UCSD-AML1 (cell line): ENCODE measurements around the gene PSTK.
A peak's percentile ranks its signal among the peaks of the same experiment; 100 is the strongest.

ENCODE experiments used
- DNase-seq: peaks from one replicate; lab custom pipeline; 2025; ENCODE audit not compliant: unreplicated experiment; lab: John Stamatoyannopoulos, UW

Gene PSTK

DNA sequence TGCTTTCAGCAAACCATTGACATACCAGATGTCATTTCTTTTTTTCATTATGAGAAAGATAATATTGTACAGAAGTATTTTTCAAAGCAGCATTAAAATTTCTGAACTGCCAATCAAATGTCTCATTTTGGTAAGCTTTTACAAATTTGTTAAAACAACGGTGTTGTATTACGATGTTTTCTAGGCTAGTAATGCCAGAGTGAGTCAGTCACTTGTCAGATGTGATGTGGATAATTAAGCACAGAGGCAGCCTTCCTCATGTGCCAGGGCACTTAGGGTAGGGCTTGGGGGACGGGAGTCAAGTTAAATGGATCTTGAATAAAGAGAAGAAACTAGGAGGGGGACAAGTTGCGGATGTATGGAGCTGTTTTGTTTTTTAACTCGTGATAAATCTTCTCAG lies 10.1 kb downstream of the PSTK start:
- DNase-seq = no peak

DNA sequence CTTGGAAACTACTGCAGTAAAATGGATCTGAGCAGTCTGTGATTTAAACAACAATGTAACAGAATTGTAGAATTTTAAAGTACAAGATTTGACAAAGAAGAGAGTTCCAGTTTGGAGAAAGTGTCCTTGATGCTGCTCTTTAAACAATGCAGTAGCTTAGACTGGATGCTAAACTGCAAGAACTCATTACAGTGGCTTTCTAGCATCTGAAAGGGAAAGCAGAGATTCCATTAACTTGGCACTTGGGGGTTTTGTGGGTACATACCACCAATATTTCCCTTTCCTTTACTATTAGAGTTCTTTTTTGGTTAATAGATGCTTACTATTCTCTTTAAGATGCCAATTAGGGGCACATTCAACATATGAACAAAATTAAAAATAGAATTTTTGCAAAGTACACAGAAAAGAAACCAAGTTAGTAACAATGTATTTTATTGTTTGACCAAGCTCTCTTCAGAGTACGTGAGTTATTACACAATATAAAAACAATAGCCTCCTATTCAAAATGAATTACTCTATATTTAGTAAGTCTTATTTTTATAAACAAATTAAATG lies 11.9 kb downstream of the PSTK start:
- no peak for DNase-seq

DNA sequence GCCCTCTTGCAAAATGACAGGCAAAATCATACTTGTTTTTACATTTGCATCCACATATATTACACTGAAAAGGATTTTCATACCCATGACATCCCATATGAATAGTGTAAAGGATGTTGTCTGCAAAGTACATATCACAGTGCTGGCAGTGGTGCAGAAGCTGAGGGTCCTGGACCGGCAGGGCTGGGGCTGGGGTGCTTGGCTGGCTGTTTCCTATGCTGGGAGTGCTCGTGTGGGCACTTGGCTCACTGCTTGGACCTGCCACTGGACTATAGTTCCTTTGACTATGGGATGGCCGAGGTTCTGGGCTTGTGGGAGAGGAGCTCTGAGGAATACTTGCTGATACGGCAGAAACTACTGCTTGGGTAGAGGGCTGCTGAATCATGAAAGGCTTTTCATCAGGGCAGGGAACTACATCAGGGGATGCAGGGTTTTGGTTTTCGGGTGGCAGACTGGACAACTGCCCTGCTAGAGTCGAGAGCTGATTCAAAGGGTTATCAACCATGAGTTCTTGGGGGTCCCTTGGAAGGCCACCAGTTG lies 13.7 kb downstream of the PSTK start:
- DNase-seq = no peak

DNA sequence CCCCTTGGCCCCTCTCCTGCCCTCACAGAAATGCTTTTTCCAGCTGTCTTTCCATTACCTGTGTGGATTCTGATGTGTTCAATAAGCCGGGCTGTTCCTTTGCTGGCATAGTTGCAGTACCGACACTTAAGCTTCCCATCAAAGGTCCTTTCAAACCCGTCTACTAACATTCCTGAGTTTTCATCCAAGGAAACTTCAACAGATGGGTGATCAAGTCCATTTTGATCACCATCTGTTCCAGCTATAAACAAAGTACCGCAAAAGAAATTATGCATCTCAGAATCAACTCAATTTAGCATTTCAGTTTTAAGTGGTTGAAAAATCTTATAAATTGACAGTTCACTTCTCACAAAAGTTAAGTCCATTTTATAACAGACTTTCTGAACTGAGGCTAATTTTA lies 15.7 kb downstream of the PSTK start:
- DNase-seq = no peak

DNA sequence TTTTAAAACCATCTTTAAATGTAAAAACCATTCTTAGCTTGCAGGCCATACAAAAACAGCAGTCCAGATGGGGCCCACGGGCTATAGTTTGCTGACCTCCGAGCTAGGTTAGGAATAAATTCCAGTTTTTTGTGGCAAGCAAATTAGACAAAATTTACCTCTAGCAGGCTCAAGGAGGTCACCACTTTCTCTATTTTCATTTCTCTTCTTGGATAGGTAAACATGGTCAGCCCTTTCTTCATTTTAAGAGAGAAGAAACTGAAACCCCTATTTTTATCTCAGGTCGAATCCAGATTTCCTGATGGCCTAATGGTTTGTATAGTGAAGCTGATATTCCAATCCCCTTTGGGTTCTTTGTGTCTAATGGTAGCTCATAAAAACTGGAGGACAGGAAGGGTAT lies 17.7 kb downstream of the PSTK start:
- no peak for DNase-seq

DNA sequence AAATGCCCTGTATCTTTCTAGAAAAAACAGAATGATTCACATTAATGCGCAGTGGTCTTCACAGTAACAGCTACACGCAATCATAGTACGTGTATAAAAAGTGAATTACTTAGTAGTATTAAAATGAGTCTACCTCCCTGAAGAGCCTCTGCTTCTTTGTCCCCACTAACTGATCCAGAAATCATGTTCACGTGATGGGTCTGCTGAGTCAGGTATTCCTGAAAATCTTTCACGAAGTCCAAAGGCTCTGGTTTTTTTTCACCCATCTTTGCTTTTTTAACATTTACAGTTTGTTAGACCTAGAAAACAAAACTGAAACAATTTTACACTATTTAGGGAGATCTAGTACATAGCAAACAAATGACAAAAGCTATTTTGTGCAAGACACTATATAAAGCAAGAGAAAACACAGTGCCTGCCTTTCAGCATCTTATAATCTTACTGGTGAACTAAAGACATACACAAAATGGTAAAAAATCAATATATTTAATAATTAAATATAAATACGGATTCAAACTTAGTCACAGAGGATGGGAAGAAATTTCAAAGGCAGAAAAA lies 18.2 kb downstream of the PSTK start:
- DNase-seq = no peak

DNA sequence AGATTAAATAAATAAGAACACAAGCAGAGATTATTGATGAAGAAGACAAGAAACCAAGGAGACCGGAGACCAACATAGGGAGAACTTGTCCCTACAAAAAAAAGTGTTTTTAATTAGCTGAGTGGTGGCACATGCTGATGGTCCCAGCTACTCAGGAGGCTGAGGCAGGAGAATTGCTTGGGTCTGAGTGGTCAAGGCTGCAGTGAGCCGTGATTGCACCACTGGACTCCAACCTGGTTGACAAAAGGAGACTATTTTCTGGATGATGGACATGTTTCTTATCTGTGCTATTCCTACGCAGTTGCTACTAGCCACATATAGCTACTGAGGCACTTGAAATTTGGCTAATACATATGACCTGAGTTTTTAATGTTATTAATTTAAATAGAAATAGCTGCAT lies 18.7 kb downstream of the PSTK start:
- DNase-seq = no peak

DNA sequence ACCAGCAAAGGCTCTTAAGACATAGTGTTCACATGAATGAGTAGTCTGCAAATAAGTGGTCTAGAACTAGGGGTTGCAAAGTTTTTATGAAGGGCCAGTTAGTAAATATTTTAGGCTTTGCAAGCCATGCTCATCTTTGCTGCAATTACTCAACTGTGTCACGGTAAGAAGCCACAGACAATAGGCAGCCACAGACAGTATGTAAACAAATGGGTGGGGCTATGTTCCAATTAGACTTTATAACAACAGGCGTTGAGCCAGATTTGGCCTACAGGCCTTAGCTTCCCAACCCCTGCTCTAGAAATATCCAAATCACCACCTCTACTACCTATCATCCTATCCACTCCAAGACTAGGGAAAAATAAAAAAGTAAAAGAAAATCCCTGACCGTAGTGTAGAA lies 19.1 kb downstream of the PSTK start:
- DNase-seq = no peak

DNA sequence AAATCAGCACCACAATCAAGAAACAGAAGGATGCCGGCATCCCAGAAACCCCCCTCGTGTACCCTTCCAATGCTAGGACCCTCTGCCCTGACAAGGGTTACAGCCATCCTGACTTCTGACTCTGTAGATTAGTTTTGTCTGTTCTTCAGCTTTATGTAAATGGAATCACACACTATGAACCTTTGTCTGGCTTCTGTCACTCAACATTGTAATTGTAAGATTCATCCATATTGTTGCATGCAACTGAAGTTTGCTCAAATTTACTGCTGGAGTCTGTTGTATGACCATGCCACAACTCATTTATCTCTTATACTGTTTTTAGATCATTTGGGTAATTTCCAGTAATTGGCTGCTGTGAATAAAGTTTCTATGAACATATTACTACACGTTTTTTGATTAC lies 20.0 kb downstream of the PSTK start:
- DNase-seq = no peak

DNA sequence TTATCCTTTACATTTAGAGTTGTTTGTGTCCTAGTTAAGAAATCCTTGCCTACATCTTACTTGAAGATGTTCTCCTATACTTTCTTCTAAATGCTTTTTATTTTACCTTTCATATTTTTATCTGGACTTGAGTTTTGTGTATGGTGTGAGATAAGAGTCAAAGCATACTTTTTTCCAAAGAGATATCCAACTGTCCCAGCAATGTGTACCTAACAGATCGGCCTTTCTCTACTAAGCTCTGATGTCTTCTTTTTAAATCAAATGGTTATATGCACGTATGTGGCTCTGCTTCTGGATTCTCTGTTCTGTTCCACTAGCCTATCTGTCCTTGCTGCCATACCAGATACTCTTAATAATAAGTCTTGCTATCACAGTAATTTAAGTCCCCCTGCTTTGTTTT lies 21.2 kb downstream of the PSTK start:
- no peak for DNase-seq

DNA sequence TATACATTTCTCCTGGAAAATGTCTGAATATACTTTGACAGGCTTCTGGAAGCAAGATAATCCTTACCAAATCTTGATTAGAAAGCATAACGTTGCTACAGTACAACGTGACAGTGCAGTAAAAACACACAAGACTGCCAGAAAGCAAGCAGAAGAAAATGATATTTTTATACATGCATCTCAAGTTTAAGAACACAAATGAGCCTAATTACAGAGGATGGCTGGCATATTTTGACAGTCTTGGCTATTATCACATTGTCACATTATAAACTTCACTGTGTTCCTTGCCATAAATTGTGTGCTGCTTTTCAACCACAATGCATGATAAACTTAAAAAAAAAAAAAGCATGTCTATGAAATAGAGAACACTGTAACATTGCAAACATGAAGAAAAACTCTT lies 24.1 kb downstream of the PSTK start:
- DNase-seq = no peak

DNA sequence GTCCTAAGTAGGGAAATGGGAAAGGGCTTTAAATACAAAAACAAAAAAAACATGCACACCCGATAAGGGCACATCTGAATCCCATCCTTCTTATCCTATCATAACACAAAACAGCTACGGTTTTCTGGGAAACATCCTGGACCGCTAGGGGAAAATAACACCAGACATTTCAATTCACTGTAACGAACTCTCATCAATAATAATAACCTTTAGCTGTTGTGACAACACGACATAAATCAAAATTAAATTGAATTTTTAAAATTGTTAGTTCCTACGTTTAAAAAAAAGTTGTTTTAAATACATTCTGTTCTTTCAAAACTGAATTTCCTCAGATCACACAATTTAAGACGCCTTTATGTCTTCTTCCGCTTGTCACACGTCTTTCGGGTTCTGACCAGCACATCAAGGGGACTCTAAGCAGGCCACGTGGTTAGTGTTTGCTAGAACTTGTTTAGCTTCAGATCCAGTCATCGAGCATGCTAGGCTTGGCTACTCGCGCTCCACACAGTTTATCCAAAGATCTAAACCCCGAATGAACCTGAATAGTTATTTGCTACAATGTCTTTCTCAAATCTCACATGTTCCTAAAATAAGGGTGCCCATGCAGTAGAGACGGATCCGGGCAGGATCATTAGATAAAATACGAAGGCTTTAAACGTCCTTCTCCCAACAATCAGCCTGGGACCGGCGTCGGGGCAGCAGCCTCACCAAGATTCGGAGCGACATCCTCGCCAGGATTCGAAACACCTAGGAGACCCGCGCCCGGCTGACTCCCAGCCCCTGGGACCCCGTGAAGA lies 27.6 kb downstream of the PSTK start:
- DNase-seq = peak; percentile 46

DNA sequence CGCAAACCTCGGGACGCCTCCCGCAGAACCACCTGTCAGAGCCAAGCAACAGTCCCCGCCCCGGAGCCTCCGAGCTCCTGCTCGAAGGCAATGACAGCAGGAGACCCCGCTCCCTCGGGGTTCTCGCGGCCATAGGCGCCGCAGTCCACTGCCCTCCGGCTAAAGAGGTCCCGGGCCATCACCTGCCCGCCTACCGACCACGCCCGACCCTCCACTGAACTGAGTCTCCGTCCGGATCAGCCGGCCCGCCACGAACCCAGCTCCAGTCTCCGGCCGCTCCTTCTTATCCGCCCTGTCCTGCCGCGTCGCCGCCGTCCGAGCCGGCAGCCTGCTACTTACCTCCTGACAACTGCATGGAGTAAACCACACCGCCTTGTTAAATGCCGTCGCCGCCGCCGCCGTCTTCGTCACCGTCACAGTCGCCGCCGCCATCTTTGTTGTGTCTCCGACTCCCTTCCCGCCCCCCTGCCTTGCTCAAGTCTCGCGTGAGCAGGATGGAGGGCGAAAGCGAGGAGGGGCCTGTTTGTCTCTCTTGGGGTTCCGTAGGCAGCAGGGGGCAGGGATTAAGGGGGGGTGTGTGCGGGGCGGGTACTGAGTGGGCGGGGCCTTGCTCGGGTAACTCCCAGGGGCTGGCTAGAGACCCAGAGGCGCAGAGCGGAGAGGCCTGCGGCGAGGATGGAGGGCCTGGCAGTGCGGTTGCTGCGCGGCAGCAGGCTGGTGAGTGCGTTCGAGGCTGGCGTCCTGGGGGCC lies 28.3 kb downstream of the PSTK start, which contains the start of the genes ACADSB and IKZF5:
ACADSB (plus strand) TSS at position 652 of the 750 bp plus-strand sequence; CDS start at position 676, 24 bp downstream.
IKZF5 (minus strand) TSS at position 441 of the 750 bp plus-strand sequence. CDS start 10,170 bp downstream, outside the sequence.
- DNase-seq = peak; percentile 95

DNA sequence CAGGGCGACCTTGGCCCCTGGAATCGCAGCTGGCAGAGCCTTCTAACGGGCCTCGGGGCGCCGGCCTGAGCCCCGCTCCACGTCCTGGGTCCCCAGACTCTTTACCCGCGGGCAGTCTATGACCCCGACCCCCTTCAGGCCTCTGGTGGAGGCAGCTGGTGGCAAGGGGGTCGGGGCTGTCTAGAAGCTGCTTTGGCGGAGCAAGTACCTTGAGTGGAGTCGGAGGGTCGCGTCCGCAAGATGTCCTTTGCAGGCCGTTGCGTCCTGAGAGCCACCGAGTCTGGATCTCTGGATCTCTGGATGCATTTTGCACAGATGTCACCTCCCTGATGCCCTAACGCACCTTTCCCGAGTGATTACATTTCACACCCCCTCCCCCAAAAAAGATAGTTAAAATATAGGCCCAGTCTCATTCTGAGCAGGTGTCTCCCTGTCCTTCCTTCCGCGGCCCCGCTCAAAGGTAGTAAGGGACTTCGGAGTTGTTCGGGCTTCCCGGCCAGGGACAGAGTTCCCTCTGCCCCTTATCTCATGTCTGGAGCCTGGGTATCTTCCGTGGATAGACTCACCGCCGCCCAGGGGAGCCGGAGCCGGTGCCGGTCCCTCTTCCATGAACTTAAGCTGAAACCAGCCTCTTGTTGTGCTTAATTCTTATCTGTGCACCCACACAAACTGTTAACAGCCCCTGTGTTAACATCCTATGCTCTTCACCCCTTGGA lies 29.1 kb downstream of the PSTK start:
- DNase-seq = peak; percentile 33

DNA sequence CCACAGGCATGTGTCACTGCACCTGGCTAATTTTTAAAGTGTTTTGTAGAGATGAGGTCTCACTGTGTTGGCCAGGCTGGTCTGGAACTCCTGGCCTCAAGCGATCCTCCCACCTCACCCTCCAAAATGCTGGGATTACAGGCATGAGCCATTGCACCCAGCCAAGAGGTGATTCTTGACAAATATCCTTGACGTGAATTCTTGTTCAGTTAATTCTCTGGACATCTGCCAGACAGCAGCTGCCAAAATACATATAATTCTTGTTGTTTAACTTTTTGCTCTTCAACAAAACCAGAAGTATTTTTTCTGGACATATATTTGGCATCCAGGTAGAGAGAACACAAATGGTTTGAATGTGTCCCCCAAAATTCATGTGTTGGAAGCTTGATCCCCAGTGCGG lies 31.8 kb downstream of the PSTK start:
- DNase-seq = no peak

DNA sequence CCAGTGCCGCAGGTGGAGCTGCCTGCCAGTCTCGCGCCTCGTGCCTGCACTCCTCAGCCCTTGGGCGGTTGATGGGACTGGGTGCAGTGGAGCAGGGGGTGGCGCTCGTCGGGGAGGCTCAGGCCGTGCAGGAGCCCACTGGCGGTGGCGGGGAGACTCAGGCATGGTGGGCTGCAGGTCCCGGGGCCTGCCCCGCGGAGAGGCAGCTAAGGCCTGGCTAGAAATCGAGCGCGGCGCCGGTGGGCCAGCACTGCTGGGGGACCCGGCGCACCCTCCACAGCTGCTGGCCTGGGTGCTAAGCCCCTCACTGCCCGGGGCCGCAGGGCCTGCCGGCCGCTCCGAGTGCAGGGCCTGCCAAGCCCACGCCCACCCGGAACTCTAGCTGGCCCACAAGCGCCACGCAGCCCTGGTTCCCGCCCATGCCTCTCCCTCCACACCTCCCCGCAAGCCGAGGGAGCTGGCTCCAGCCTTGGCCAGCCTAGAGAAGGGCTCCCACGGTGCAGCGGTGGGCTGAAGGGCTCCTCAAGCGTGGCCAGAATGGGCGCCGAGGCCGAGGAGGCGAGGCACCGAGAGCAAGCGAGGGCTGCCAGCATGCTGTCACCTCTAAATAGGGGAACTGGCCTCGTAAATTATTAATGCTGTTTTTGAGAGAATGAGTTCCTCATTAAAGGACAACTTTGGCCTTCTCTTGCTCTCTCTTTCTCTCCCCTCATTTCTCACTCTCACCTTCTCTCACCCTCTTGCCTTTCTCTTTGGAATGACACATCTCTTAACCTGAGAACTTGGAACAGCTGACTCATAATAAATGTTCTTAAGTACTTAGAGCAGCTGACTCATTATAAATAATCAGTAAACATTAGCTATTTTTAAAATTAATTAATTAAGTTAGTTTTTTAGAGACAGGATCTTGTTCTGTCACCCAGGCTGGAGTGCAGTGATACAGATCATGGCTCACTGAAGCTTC lies 33.5 kb downstream of the PSTK start:
- DNase-seq = no peak

DNA sequence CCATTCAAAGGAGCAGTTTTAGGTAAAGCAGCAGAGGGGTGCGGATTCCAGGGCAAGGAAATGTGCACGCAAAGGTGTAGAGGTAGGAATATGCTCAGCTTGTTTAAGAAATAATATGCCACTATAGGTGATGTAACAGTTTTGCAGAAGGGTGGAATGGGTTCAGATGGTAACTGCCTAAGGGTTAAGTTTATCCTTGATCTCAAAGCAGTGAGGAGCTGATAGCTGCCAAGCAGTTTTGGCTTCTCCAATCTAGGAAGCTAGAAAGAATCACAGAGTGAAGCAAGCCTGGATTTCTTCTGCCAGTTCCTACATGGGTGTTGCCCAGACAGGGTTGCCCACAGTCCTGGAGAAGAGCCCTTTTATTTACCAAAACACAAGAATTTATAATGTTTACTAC lies 34.6 kb downstream of the PSTK start:
- DNase-seq = no peak

DNA sequence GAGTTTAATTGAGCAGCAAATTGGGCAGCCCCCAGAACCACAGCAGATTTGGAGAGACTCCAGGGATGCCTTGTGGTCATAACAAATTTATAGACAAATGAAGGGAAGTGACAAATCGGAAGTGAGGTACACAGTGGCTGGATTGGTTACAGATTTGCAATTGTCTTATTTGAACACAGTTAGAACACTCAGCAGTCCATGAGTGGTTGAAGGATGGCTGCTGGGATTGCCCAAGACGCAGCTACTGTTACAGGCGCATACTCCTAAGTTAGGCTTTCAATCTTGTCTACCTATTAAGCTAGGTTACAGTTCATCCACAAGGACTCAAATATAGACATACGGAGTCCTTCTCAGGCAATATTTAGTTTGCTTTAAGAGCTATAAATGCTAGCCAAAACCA lies 36.0 kb downstream of the PSTK start:
- DNase-seq = no peak

DNA sequence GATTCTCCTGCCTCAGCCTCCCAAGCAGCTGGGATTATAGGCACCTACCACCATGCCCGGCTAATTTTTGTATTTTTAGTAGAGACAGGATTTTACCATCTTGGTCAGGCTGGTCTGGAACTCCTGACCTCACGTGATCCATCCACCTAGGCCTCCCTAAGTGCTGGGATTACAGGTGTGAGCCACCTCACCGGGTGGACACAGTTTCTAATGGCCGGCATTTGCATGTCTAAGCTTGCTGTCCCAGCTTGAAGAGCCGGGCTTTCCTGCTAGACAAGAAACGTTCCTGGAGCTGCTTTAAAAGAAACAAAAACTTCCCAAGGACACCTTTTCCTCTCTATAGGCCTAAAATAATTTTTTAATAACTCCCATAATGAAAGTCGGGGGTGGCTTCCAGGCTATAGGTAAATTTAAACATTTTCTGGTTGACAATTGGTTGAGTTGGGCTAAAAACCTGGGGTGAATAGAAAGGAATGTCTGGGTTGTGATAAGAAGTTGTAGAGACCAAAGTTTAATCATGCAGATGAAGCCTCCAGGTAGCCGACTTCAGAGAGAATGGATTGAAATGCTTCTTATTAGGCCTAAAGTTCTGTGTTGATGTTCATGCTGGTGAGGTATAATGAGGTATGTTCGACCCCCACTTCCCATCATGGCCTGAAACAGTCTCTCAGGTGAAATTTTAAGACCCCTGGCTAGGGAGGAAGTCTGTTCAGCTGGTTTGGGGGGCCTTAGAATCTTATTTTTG lies 37.4 kb downstream of the PSTK start:
- DNase-seq = no peak
